Activated naive CD4-positive, alpha-beta T cell treated with anti-CD3 and anti-CD28 coated beads, Interleukin-2, amount 50 U/mL, for 24 hours (primary cell): ENCODE measurements around the gene MAP4K5.

Source experiments
- H3K27ac Mint-ChIP-seq: one replicate; pipeline ENCODE4 v1.8.0; 2021; ENCODE audit warnings: mild to moderate bottlenecking, mixed read lengths
- H3K27me3 Mint-ChIP-seq: one replicate; pipeline ENCODE4 v1.8.0; 2021; ENCODE audit warnings: mixed read lengths
- H3K36me3 Mint-ChIP-seq: one replicate; pipeline ENCODE4 v1.8.0; 2021; ENCODE audit warnings: mixed read lengths
- H3K4me1 Mint-ChIP-seq: one replicate; pipeline ENCODE4 v1.8.0; 2021; ENCODE audit warnings: mixed read lengths
- H3K4me3 Mint-ChIP-seq: one replicate; pipeline ENCODE4 v1.8.0; 2021; ENCODE audit warnings: mild to moderate bottlenecking, mixed read lengths
- H3K9me3 Mint-ChIP-seq: one replicate; pipeline ENCODE4 v1.8.0; 2021; ENCODE audit warnings: mixed read lengths

MAP4K5 gene

DNA sequence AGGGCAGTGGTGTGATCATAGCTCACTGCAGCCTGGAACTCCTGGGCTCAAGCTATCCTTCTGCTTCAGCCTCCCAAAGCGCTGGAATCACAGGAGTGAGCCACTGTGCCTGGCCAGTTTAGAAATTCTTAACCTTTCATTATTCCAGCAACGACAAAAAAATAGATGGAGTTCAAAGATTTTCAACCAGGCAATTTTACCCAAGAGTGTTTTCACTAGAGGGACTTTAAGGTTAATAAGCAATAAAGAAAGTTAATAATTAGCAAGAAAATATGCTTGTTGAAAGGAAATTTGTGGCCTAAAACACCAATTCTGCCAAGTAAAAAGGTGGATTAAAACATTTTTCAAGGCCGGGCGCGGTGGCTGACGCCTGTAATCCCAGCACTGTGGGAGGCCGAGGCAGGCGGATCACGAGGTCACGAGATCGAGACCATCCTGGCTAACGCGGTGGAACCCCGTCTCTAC, 150.5 kb downstream of the MAP4K5 start:
- Mint-ChIP-seq H3K9me3 (no peaks in the 10 kb centered on the region), H3K4me3 (no peak overlapping the region), H3K27ac (no peak overlapping the region), H3K27me3 (no peaks in the 10 kb centered on the region), H3K36me3 (no peaks in the 10 kb centered on the region), H3K4me1 (no peaks in the 10 kb centered on the region)

GRCh38 chr14:50381008-50381407, 151.4 kb downstream of the MAP4K5 start:
- Mint-ChIP-seq H3K4me3 (no peak overlapping the region), H3K9me3 (no peaks in the 10 kb centered on the region), H3K27me3 (no peaks in the 10 kb centered on the region), H3K4me1 (no peaks in the 10 kb centered on the region), H3K36me3 (no peaks in the 10 kb centered on the region), H3K27ac (no peak overlapping the region)

GRCh38 chr14:50380455-50380854, 151.9 kb downstream of the MAP4K5 start:
- no peaks in the 10 kb centered on the region for H3K4me1 Mint-ChIP-seq
- H3K27ac Mint-ChIP-seq = no peak overlapping the region
- H3K36me3 Mint-ChIP-seq = no peaks in the 10 kb centered on the region
- no peak overlapping the region for H3K4me3 Mint-ChIP-seq
- H3K27me3 Mint-ChIP-seq = no peaks in the 10 kb centered on the region
- no peaks in the 10 kb centered on the region for H3K9me3 Mint-ChIP-seq

- Mint-ChIP-seq H3K9me3 (no peaks in the 10 kb centered on the region), H3K27me3 (no peaks in the 10 kb centered on the region), H3K36me3 (no peaks in the 10 kb centered on the region), H3K4me3 (no peak overlapping the region), H3K27ac (no peak overlapping the region), H3K4me1 (no peaks in the 10 kb centered on the region)
Observed at GRCh38 chr14:50379563-50379962, 152.8 kb downstream of the MAP4K5 start.

- Mint-ChIP-seq H3K27ac (no peak overlapping the region), H3K36me3 (no peaks in the 10 kb centered on the region), H3K4me1 (no peaks in the 10 kb centered on the region), H3K9me3 (no peaks in the 10 kb centered on the region), H3K27me3 (peaks cover 2% of the 10 kb centered on the region), H3K4me3 (no peak overlapping the region)
Observed at GRCh38 chr14:50377550-50378085, 154.8 kb downstream of the MAP4K5 start.

DNA sequence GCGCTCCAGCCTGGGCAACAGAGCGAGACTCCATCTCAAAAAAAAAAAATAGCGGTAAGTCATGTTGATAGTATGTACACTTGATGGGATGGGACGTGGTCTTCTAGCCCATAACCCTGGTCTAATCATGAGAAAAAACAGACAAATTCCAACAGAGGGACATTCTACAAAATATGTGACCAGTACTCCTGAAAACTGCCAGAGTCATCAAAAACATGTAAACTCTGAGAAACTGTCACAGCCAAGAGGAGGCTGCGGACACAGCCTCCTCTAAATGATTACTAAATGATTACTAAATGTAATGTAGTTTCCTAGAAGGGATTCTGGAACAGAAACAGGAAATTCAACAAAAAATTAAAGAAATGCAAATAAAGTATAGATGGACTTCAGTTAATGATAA, 156.6 kb downstream of the MAP4K5 start:
- Mint-ChIP-seq H3K27ac (no peak overlapping the region), H3K9me3 (no peaks in the 10 kb centered on the region), H3K36me3 (no peaks in the 10 kb centered on the region), H3K4me3 (no peak overlapping the region), H3K4me1 (no peaks in the 10 kb centered on the region), H3K27me3 (peaks cover 2% of the 10 kb centered on the region)

GRCh38 chr14:50373959-50374358, 158.4 kb downstream of the MAP4K5 start:
- Mint-ChIP-seq H3K27me3 (peaks cover 2% of the 10 kb centered on the region), H3K27ac (no peak overlapping the region)

DNA sequence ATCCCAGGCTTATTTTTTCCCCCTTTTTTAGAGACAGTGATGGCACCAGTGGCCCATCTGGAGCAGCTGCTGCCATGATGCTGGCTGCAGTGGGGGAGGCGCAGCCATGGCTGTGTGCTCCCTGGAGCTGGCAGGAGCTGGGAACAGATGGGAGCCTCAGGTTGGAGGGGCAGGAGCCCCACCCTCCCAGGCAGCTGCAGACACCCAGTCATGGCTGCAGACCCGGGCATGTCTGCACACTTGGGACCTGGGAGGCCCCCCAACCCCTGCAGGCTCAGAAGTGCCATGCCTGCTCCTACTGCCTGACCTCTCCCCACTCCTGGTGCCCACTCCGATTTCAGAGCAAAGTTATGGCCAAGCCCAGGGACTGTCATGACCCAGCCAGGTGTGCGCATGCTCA, 160.8 kb downstream of the MAP4K5 start:
- no peak overlapping the region for H3K4me3 Mint-ChIP-seq
- peaks cover 2% of the 10 kb centered on the region for H3K27me3 Mint-ChIP-seq
- H3K36me3 Mint-ChIP-seq = no peaks in the 10 kb centered on the region
- H3K9me3 Mint-ChIP-seq = no peaks in the 10 kb centered on the region
- H3K27ac Mint-ChIP-seq = no peak overlapping the region
- H3K4me1 Mint-ChIP-seq = peaks cover 4% of the 10 kb centered on the region

More at GRCh38 chr14:50373959-50374358, 158.4 kb downstream of the MAP4K5 start:
- Mint-ChIP-seq H3K4me3 (no peak overlapping the region), H3K36me3 (no peaks in the 10 kb centered on the region), H3K4me1 (no peaks in the 10 kb centered on the region), H3K9me3 (no peaks in the 10 kb centered on the region)
